ENCODE results near the gene TRAFD1. TPM values are rescaled to one million over a fixed set of nuclear protein-coding genes. Genes with fewer than 3 reads are reported as not detected.

Gene TRAFD1
- 17.1 to 20.2 TPM (median 19.0 TPM) in 5 replicates for total RNA-seq (2022; extraction: Qiagen RNA extraction; ENCODE audit: low read depth)

GRCh38 chr12:112125250-112125999 is at the start of gene TRAFD1:
Gene TRAFD1 (plus strand): TSS chr12:112125560. CDS start chr12:112130523, 4,963 bp downstream.

GRCh38 chr12:112108202-112109079 is 16.9 kb upstream of the TRAFD1 start, which contains the start of gene NAA25:
Gene NAA25 (minus strand): TSS chr12:112108783. CDS start chr12:112108773, 10 bp downstream.

Other genes starting within 250 kb of the TRAFD1 start
- 5.1 to 6.9 TPM (median 6.2 TPM) in 5 replicates for gene TMEM116, start 112.4 kb upstream of the TRAFD1 start, total RNA-seq (2022; extraction: Qiagen RNA extraction; ENCODE audit: low read depth)
- gene ERP29, start 112.1 kb upstream of the TRAFD1 start, total RNA-seq (2022; extraction: Qiagen RNA extraction; ENCODE audit: low read depth): 119 to 141 TPM (median 128 TPM) in 5 replicates
- gene NAA25, start 16.8 kb upstream of the TRAFD1 start, total RNA-seq (2022; extraction: Qiagen RNA extraction; ENCODE audit: low read depth): 15.6 to 24.3 TPM (median 22.3 TPM) in 5 replicates